Measurements from ENCODE around the gene ACAP3. TPM values are rescaled to one million over a fixed set of nuclear protein-coding genes. Genes with fewer than 3 reads are reported as not detected.

Gene ACAP3
- total RNA-seq, 1 experiment from 2014 or later: 30.7 TPM

DNA sequence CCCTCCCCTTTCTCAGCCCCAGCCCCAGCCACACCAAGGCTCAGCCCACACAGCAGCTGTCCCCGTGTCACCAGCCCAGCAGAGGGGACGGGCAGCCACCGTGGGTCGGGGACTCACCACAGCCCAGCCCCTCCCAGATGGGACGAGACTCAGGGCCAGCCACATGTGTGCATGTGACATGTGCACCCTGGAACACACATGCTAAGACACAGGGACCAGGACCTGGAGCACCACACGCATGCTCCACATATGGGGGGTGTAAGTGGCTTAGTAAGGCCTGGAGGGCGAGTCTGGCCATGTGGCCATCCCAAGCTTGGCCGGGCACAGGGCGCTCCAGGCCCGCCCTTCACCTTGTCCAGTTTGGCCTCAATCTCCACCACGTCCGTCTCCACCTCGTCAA, 4.0 kb downstream of the ACAP3 start:
- intact Hi-C loops (cut with micrococcal nuclease; ENCODE audit: unreplicated experiment): no loop called here
- Histone ChIP-seq H3K36me3 (ENCODE audit: control insufficient read depth, insufficient read depth, low read length) (no peaks in the 10 kb centered on the region; the same call in 1 of the 2 replicates), H3K27me3 (ENCODE audit: control insufficient read depth, insufficient read depth, low read length) (no peaks in the 10 kb centered on the region), H3K9me3 (ENCODE audit: control insufficient read depth, insufficient read depth, low read depth, low read length) (no peaks in the 10 kb centered on the region), H3K27ac (ENCODE audit: low read length) (no peak overlapping the region), H3K4me1 (ENCODE audit: control insufficient read depth, insufficient read depth, low read length) (peaks cover 33% of the 10 kb centered on the region), H3K4me3 (ENCODE audit: low read depth in 2 of 2, low read length in 2 of 2) (no peak overlapping the region)
- no TSS peak for BruUV-seq (replicated peaks)
- TF ChIP-seq POLR2AphosphoS5 (IDR thresholded peaks at IDR 0.05; ENCODE audit: low read depth, low read length) (no peak), SIN3A (IDR thresholded peaks at IDR 0.05; ENCODE audit: borderline replicate concordance, insufficient read depth, low read depth, low read length) (no peak), TCF7L2 (IDR thresholded peaks at IDR 0.05; ENCODE audit: low read depth, low read length) (no peak), CTCF (IDR thresholded peaks at IDR 0.05) (no peak)
- TF ChIP-seq, protein P1, sequence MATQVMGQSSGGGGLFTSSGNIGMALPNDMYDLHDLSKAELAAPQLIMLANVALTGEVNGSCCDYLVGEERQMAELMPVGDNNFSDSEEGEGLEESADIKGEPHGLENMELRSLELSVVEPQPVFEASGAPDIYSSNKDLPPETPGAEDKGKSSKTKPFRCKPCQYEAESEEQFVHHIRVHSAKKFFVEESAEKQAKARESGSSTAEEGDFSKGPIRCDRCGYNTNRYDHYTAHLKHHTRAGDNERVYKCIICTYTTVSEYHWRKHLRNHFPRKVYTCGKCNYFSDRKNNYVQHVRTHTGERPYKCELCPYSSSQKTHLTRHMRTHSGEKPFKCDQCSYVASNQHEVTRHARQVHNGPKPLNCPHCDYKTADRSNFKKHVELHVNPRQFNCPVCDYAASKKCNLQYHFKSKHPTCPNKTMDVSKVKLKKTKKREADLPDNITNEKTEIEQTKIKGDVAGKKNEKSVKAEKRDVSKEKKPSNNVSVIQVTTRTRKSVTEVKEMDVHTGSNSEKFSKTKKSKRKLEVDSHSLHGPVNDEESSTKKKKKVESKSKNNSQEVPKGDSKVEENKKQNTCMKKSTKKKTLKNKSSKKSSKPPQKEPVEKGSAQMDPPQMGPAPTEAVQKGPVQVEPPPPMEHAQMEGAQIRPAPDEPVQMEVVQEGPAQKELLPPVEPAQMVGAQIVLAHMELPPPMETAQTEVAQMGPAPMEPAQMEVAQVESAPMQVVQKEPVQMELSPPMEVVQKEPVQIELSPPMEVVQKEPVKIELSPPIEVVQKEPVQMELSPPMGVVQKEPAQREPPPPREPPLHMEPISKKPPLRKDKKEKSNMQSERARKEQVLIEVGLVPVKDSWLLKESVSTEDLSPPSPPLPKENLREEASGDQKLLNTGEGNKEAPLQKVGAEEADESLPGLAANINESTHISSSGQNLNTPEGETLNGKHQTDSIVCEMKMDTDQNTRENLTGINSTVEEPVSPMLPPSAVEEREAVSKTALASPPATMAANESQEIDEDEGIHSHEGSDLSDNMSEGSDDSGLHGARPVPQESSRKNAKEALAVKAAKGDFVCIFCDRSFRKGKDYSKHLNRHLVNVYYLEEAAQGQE (IDR thresholded peaks at IDR 0.05; ENCODE audit: insufficient read depth in 1 of 2, low read depth in 2 of 2, low read length in 1 of 2): no peak
- ATAC-seq (no peak), DNase-seq (ENCODE audit: low read depth, low spot score) (no peak)
- in situ Hi-C loops (cut with HindIII; ENCODE audit: low pct_unique_long_range_greater_than_20kb, low sequenced_read_pairs): no loop called here
- ChIA-PET CTCF (interaction anchor here (0.6 kb wide), 1 partner anchor 138 kb away, joined by 9 read pairs; no protein-coding TSS in a partner anchor), POLR2A (no interaction called here)

- Histone ChIP-seq H3K27me3 (ENCODE audit: control insufficient read depth, insufficient read depth, low read length) (no peaks in the 10 kb centered on the region), H3K4me1 (ENCODE audit: control insufficient read depth, insufficient read depth, low read length) (peaks cover 33% of the 10 kb centered on the region), H3K4me3 (ENCODE audit: low read depth in 2 of 2, low read length in 2 of 2) (no peak overlapping the region), H3K27ac (ENCODE audit: low read length) (no peak overlapping the region), H3K36me3 (ENCODE audit: control insufficient read depth, insufficient read depth, low read length) (no peaks in the 10 kb centered on the region; the same call in 1 of the 2 replicates), H3K9me3 (ENCODE audit: control insufficient read depth, insufficient read depth, low read depth, low read length) (no peaks in the 10 kb centered on the region)
- no TSS peak for BruUV-seq (replicated peaks)
- POLR2A ChIA-PET: no interaction called here
- no peak for TF ChIP-seq CTCF (IDR thresholded peaks at IDR 0.05)
- TF ChIP-seq TCF7L2 (IDR thresholded peaks at IDR 0.05; ENCODE audit: low read depth, low read length): no peak
- TF ChIP-seq POLR2AphosphoS5 (IDR thresholded peaks at IDR 0.05; ENCODE audit: low read depth, low read length): no peak
- in situ Hi-C loops (cut with HindIII; ENCODE audit: low pct_unique_long_range_greater_than_20kb, low sequenced_read_pairs) (no loop called here), intact Hi-C loops (cut with micrococcal nuclease; ENCODE audit: unreplicated experiment) (no loop called here)
- DNase-seq (ENCODE audit: low read depth, low spot score): no peak
- ATAC-seq: no peak
- CTCF ChIA-PET: no interaction called here
Measured at GRCh38 chr1:1302951-1303509, 4.7 kb downstream of the ACAP3 start.

All from Panc1 (cell line).